A673 (cell line): ENCODE results near the gene BTRC.

ENCODE experiments used
- CTCF ChIP-seq: fragments of 300-800, 200-600 bp; sonication (generic); conservative IDR thresholded peaks from 2 replicates; pipeline ENCODE4 v1.5.1; 2017; ENCODE audit warnings: low read depth, mild to moderate bottlenecking, antibody characterized with exemption, low read length, moderate library complexity, mixed read lengths
- EZH2 ChIP-seq: fragments of 200-600 bp; sonication (generic); IDR thresholded peaks from 2 replicates; pipeline ENCODE4 v1.6.1; 2017; ENCODE audit warnings: borderline replicate concordance, low read depth, mild to moderate bottlenecking, mixed read lengths, antibody characterized with exemption, low read length; ENCODE audit not compliant: poor library complexity, severe bottlenecking

DNA sequence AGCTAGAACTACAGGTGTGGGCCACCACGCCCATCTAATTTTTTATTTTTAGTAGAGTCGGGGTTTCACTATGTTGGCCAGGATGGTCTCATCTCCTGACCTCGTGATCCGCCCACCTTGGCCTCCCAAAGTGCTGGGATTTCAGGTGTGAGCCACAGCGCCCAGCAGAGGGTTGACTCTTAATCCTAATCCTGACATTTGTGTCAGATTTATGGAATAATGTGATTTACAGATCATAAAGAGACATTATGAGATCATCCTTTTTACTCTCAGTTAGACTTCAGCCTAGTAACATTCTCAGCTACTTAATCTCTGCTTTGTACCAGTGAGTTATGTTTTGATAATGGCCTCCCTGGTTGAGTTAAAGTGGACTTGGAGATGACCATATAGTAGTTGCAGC lies 2.2 kb downstream of the BTRC start:
- TF ChIP-seq CTCF (no peak), EZH2 (no peak)
